Left lung (tissue), 10 donors: ENCODE results near the gene HSD17B14. TPM values are rescaled to one million over a fixed set of nuclear protein-coding genes. Genes with fewer than 3 reads are reported as not detected.
A peak's percentile ranks its signal among the peaks of the same experiment; 100 is the strongest.

Experiments
- ATAC-seq: fragments of 200-7000 bp; cut with Tn5 transposase; one replicate; pipeline ENCODE4 v1.9.1; 2020; ENCODE audit warnings: moderate library complexity
- DNase-seq, 4 donors: peaks; one replicate each; pipeline ENCODE4 v3.0.0-alpha.2; 2013 to 2020
- H3K27ac ChIP-seq, 2 donors: fragments of 200-600 bp; sonication (generic) in 1 of 2; one replicate each; pipeline versions ENCODE4 v1.5.0 to v1.8.0; 2020 to 2021
- H3K27me3 ChIP-seq, 2 donors: fragments of 200-600 bp; sonication (generic) in 1 of 2; one replicate each; pipeline versions ENCODE4 v1.5.0 to v1.8.0; 2020 to 2021
- H3K36me3 ChIP-seq, 2 donors: fragments of 200-600 bp; sonication (generic) in 1 of 2; one replicate each; pipeline versions ENCODE4 v1.5.0 to v1.8.0; 2020 to 2021
- H3K4me1 ChIP-seq, 2 donors: fragments of 200-600 bp; one replicate each; pipeline ENCODE4 v1.8.0; 2021
- H3K4me3 ChIP-seq, 2 donors: fragments of 200-600 bp; sonication (generic) in 1 of 2; one replicate each; pipeline versions ENCODE4 v1.5.0 to v1.8.0; 2020 to 2021; ENCODE audit warnings: mild to moderate bottlenecking in 1 of 2
- H3K9me3 ChIP-seq, 2 donors: fragments of 200-600 bp; sonication (generic) in 1 of 2; one replicate each; pipeline versions ENCODE4 v1.5.0 to v1.8.0; 2020 to 2021
- CTCF ChIP-seq, 2 donors: fragments of 200-600 bp; sonication (generic) in 1 of 2; IDR thresholded peaks; one replicate each; pipeline versions ENCODE4 v1.5.0 to v1.8.0; 2021; ENCODE audit warnings: antibody characterized with exemption in 2 of 2
- intact Hi-C, 2 donors: fragments of 100-400 bp; cut with DNase I; formaldehyde crosslinking; loops; one replicate each; pipeline versions ENCODE4 v1.11.2 to v1.14.2; 2022
- polyA plus RNA-seq, 6 donors: library from polyadenylated mRNA; unstranded; fragments of 120-200 nt; gene quantifications; one replicate each; pipeline ENCODE4 v1.2.1, GENCODE V29; 2013; ENCODE audit not compliant: insufficient read length in 6 of 6
- total RNA-seq, 2 donors: library from RNA; stranded (reverse); fragmentation: NEBNext Ultra II Directional; extraction: Animal tissue kit (Norgen Biotek cat#: 25700); gene quantifications; one replicate each; pipeline ENCODE4 v1.2.1, GENCODE V29; 2021
- donor health status: DM: no; HTN: yes; CAD: no.
- donor health status: DM: no; HTN: no; CAD: no.

HSD17B14 gene
- total and polyA plus RNA-seq, 8 donors = 6.7 to 20.3 (median 9.3) TPM

GRCh38 chr19:48784527-48784926 lies 51.8 kb downstream of the HSD17B14 start:
- Histone ChIP-seq H3K4me1 (peaks cover 0 to 22% of the 10 kb centered on the region in 2 donors), H3K27me3 (no peaks in the 10 kb centered on the region), H3K27ac (no peak overlapping the region), H3K4me3 (no peak overlapping the region), H3K36me3 (no peaks in the 10 kb centered on the region), H3K9me3 (no peaks in the 10 kb centered on the region)
- intact Hi-C loops = no loop called here
- DNase-seq (no peak), ATAC-seq (no peak)
- TF ChIP-seq CTCF (IDR thresholded peaks at IDR 0.05) = no peak

GRCh38 chr19:48780631-48781391 lies 55.5 kb downstream of the HSD17B14 start:
- no peak overlapping the region for H3K4me3 ChIP-seq
- intact Hi-C loops = no loop called here
- H3K27ac ChIP-seq = peak overlapping the region; percentile 64 to 68
- no peaks in the 10 kb centered on the region for H3K36me3 ChIP-seq
- DNase-seq = peak in 1 of 4 donors; percentile 58
- H3K9me3 ChIP-seq = no peaks in the 10 kb centered on the region
- H3K27me3 ChIP-seq = no peaks in the 10 kb centered on the region
- peaks cover 0 to 22% of the 10 kb centered on the region in 2 donors for H3K4me1 ChIP-seq
- ATAC-seq = peak; percentile 12
- no peak for TF ChIP-seq CTCF (IDR thresholded peaks at IDR 0.05)

- H3K27ac ChIP-seq = no peak overlapping the region
- H3K9me3 ChIP-seq = no peaks in the 10 kb centered on the region
- H3K27me3 ChIP-seq = no peaks in the 10 kb centered on the region
- intact Hi-C loops = no loop called here
- DNase-seq (no peak), ATAC-seq (no peak)
- H3K4me1 ChIP-seq = peaks cover 0 to 22% of the 10 kb centered on the region in 2 donors
- H3K4me3 ChIP-seq = no peak overlapping the region
- no peak for TF ChIP-seq CTCF (IDR thresholded peaks at IDR 0.05)
- no peaks in the 10 kb centered on the region for H3K36me3 ChIP-seq
Observed at GRCh38 chr19:48779636-48780035, 56.7 kb downstream of the HSD17B14 start.

GRCh38 chr19:48777720-48778119 lies 58.6 kb downstream of the HSD17B14 start:
- Histone ChIP-seq H3K9me3 (no peaks in the 10 kb centered on the region), H3K27ac (no peak overlapping the region), H3K4me3 (no peak overlapping the region), H3K4me1 (peaks cover 0 to 22% of the 10 kb centered on the region in 2 donors), H3K36me3 (no peaks in the 10 kb centered on the region), H3K27me3 (no peaks in the 10 kb centered on the region)
- no peak for TF ChIP-seq CTCF (IDR thresholded peaks at IDR 0.05)
- intact Hi-C loops = no loop called here
- ATAC-seq (no peak), DNase-seq (peak in 1 of 4 donors; percentile 28)

GRCh38 chr19:48777139-48777538 lies 59.2 kb downstream of the HSD17B14 start:
- Histone ChIP-seq H3K27ac (no peak overlapping the region), H3K4me3 (no peak overlapping the region), H3K36me3 (no peaks in the 10 kb centered on the region), H3K4me1 (peaks cover 0 to 16% of the 10 kb centered on the region in 2 donors), H3K27me3 (no peaks in the 10 kb centered on the region), H3K9me3 (no peaks in the 10 kb centered on the region)
- intact Hi-C loops = no loop called here
- no peak for ATAC-seq
- DNase-seq = peak in 1 of 4 donors; percentile 13
- TF ChIP-seq CTCF (IDR thresholded peaks at IDR 0.05) = no peak
